ENCODE measurements around the gene MAP3K5. TPM values are rescaled to one million over a fixed set of nuclear protein-coding genes. Genes with fewer than 3 reads are reported as not detected.

Gene MAP3K5
- total RNA-seq, 1 donor from 2014 or later: 31.2 TPM

GRCh38 chr6:136643850-136644596 is 148.3 kb downstream of the MAP3K5 start:
- no peak for DNase-seq (ENCODE audit: extremely low spot score in 2 of 2)
- peaks cover 17% of the 10 kb centered on the region for H3K4me1 ChIP-seq
- no peaks in the 10 kb centered on the region for H3K9me3 ChIP-seq
- intact Hi-C loops (cut with DNase I): loop anchor here (2.0 kb wide), 1 partner anchor 149 kb away; the partner anchor contains the start of gene MAP3K5
- no peaks in the 10 kb centered on the region for H3K27me3 ChIP-seq
- H3K36me3 ChIP-seq: no peaks in the 10 kb centered on the region
- no peak for TF ChIP-seq POLR2A (IDR thresholded peaks at IDR 0.05)
- TF ChIP-seq POLR2AphosphoS5 (IDR thresholded peaks at IDR 0.05; ENCODE audit: insufficient read depth in 1 of 2, low read depth in 1 of 2): peak in 1 of 2 donors; percentile 62
- TF ChIP-seq CTCF (IDR thresholded peaks at IDR 0.05): peak; percentile 45 to 86 (median 78)
- no peak overlapping the region for H3K4me3 ChIP-seq
- peak overlapping the region; percentile 43 for H3K27ac ChIP-seq

GRCh38 chr6:136641873-136642465 is 150.3 kb downstream of the MAP3K5 start:
- intact Hi-C loops (cut with DNase I): no loop called here
- TF ChIP-seq CTCF (IDR thresholded peaks at IDR 0.05) (no peak), POLR2A (IDR thresholded peaks at IDR 0.05) (no peak), POLR2AphosphoS5 (IDR thresholded peaks at IDR 0.05; ENCODE audit: insufficient read depth in 1 of 2, low read depth in 1 of 2) (no peak)
- no peaks in the 10 kb centered on the region for H3K36me3 ChIP-seq

GRCh38 chr6:136641166-136641565 is 151.1 kb downstream of the MAP3K5 start:
- no peak for DNase-seq (ENCODE audit: extremely low spot score in 2 of 2)
- no peaks in the 10 kb centered on the region for H3K9me3 ChIP-seq
- no peak overlapping the region for H3K27ac ChIP-seq
- intact Hi-C loops (cut with DNase I): no loop called here
- H3K4me1 ChIP-seq: peaks cover 9% of the 10 kb centered on the region
- no peak for TF ChIP-seq CTCF (IDR thresholded peaks at IDR 0.05)
- no peak for TF ChIP-seq POLR2AphosphoS5 (IDR thresholded peaks at IDR 0.05; ENCODE audit: insufficient read depth in 1 of 2, low read depth in 1 of 2)
- no peak for TF ChIP-seq POLR2A (IDR thresholded peaks at IDR 0.05)
- H3K36me3 ChIP-seq: no peaks in the 10 kb centered on the region
- no peaks in the 10 kb centered on the region for H3K27me3 ChIP-seq
- no peak overlapping the region for H3K4me3 ChIP-seq

More at GRCh38 chr6:136641873-136642465, 150.3 kb downstream of the MAP3K5 start:
- Histone ChIP-seq H3K4me3 (no peak overlapping the region), H3K9me3 (no peaks in the 10 kb centered on the region), H3K27me3 (no peaks in the 10 kb centered on the region), H3K27ac (no peak overlapping the region), H3K4me1 (peaks cover 14% of the 10 kb centered on the region)
- no peak for DNase-seq (ENCODE audit: extremely low spot score in 2 of 2)

GRCh38 chr6:136640132-136640915 is 152.0 kb downstream of the MAP3K5 start:
- H3K4me1 ChIP-seq: peaks cover 9% of the 10 kb centered on the region
- no peaks in the 10 kb centered on the region for H3K36me3 ChIP-seq
- intact Hi-C loops (cut with DNase I): no loop called here
- H3K27ac ChIP-seq: no peak overlapping the region
- DNase-seq (ENCODE audit: extremely low spot score in 2 of 2): no peak
- H3K27me3 ChIP-seq: no peaks in the 10 kb centered on the region
- TF ChIP-seq POLR2A (IDR thresholded peaks at IDR 0.05) (no peak), CTCF (IDR thresholded peaks at IDR 0.05) (no peak), POLR2AphosphoS5 (IDR thresholded peaks at IDR 0.05; ENCODE audit: insufficient read depth in 1 of 2, low read depth in 1 of 2) (no peak)
- H3K9me3 ChIP-seq: no peaks in the 10 kb centered on the region
- H3K4me3 ChIP-seq: no peak overlapping the region

Measured in vagina (tissue), 2 donors.